T-helper 1 cell treated with Interleukin-12 subunit alpha and Interleukin-12 subunit beta and Interleukin-4 antibody, amounts not matched to agents 30 ng/mL and 1 ng/mL, for 36 hours (primary cell): Measurements from ENCODE around the gene DDX24. TPM values are rescaled to one million over a fixed set of nuclear protein-coding genes. Genes with fewer than 3 reads are reported as not detected.

Source experiments
- intact Hi-C: fragments of 100-400 bp; cut with micrococcal nuclease; formaldehyde crosslinking; loops from one replicate; pipeline ENCODE4 v1.15.1; 2024
- total RNA-seq: library from RNA; stranded (reverse); gene quantifications from 2 replicates; pipeline ENCODE4 v1.2.3, GENCODE V29; 2022

Gene DDX24
- total RNA-seq, 1 donor from 2014 or later: 206 TPM

GRCh38 chr14:94114589-94115057 lies 33.6 kb upstream of the DDX24 start:
- intact Hi-C loops: no loop called here

GRCh38 chr14:94113908-94114588 lies 33.0 kb upstream of the DDX24 start:
- intact Hi-C loops: no loop called here

GRCh38 chr14:94113490-94113889 lies 32.5 kb upstream of the DDX24 start:
- intact Hi-C loops: no loop called here

- intact Hi-C loops: no loop called here
Measured at GRCh38 chr14:94113073-94113472, 32.1 kb upstream of the DDX24 start.

GRCh38 chr14:94112513-94113063 lies 31.6 kb upstream of the DDX24 start:
- intact Hi-C loops: no loop called here

GRCh38 chr14:94111276-94112095 lies 30.5 kb upstream of the DDX24 start:
- intact Hi-C loops: no loop called here

GRCh38 chr14:94110552-94111181 lies 29.7 kb upstream of the DDX24 start, which contains the start of gene IFI27:
IFI27 (plus strand) TSS chr14:94110736.
- intact Hi-C loops: no loop called here

GRCh38 chr14:94109915-94110250 lies 28.9 kb upstream of the DDX24 start:
- intact Hi-C loops: no loop called here

- intact Hi-C loops: no loop called here
Measured at GRCh38 chr14:94104731-94105130, 23.7 kb upstream of the DDX24 start.

- intact Hi-C loops: no loop called here
Measured at GRCh38 chr14:94103554-94104150, 22.6 kb upstream of the DDX24 start.

- intact Hi-C loops: no loop called here
Measured at GRCh38 chr14:94102768-94103482, 21.9 kb upstream of the DDX24 start.

GRCh38 chr14:94101748-94102147 lies 20.7 kb upstream of the DDX24 start:
- intact Hi-C loops: no loop called here

GRCh38 chr14:94100847-94101246 lies 19.8 kb upstream of the DDX24 start:
- intact Hi-C loops: no loop called here

- intact Hi-C loops: no loop called here
Measured at GRCh38 chr14:94099006-94099405, 18.0 kb upstream of the DDX24 start.

- intact Hi-C loops: no loop called here
Measured at GRCh38 chr14:94098326-94098992, 17.5 kb upstream of the DDX24 start.

GRCh38 chr14:94097091-94097490 lies 16.1 kb upstream of the DDX24 start:
- intact Hi-C loops: no loop called here

GRCh38 chr14:94093418-94093817 lies 12.4 kb upstream of the DDX24 start:
- intact Hi-C loops: no loop called here

- intact Hi-C loops: no loop called here
Measured at GRCh38 chr14:94089479-94089878, 8.5 kb upstream of the DDX24 start.

GRCh38 chr14:94088516-94088915 lies 7.5 kb upstream of the DDX24 start:
- intact Hi-C loops: no loop called here

GRCh38 chr14:94087891-94088290 lies 6.9 kb upstream of the DDX24 start:
- intact Hi-C loops: no loop called here
